NCI-H1092 treated with DMSO at 0.1 percent for 48 hours (cell line): ENCODE results near the gene LIF.

Source experiments
- DNase-seq: peaks from one replicate; lab custom pipeline; 2025; lab: John Stamatoyannopoulos, UW

The LIF gene

GRCh38 chr22:30245985-30246813, at the start of gene LIF:
Gene LIF (minus strand): TSS chr22:30246759. CDS start chr22:30246695, 64 bp downstream.
- DNase-seq, result no peak

DNA sequence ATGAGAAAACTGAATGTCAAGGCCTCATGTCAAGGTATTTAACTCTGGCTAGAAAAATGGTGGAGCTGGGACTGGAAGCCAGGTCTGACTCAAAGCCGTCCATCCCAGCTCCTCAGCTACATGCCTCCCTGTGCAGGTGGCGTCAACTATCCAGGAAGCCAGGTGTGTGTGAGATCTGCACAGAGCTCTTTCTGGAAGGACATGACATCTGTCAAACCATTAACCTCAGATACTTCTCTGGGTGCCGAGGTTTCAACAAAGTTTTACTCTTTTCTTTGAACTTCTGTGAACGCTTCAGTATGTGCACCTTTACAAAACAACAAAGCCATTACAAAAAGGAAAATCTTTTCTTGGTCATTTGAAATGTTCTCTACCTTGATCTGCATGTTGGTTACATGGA, 49.8 kb upstream of the LIF start:
- DNase-seq, result no peak

GRCh38 chr22:30295576-30295975, 49.0 kb upstream of the LIF start:
- DNase-seq, result no peak

DNA sequence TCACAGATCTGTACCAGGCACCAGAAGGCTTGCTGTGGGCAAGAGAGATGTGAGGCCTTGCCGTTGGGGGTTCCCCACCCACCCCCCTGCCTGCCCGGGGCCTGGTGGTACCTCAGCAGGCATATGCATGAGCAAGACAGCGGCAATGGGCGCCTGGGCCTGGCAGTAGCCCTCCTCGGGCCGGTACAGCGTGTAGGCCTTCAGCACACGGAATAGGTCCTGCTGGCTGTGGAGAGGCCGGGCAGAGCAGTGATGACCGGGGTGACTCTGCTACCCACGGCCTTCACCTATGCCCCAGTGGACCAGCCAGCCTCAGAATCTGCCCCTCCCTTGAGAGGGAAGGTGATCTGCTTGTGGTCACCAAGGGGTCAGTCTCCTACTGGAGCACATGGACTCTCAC, 48.3 kb upstream of the LIF start:
- no peak for DNase-seq

GRCh38 chr22:30294066-30294465, 47.5 kb upstream of the LIF start:
- DNase-seq, result no peak

- no peak for DNase-seq
Measured at GRCh38 chr22:30293026-30293425, 46.5 kb upstream of the LIF start.

- DNase-seq, result no peak
Measured at GRCh38 chr22:30292069-30292970, 45.8 kb upstream of the LIF start.

GRCh38 chr22:30291058-30291892, 44.7 kb upstream of the LIF start:
- peak; percentile 42 for DNase-seq

- DNase-seq, result no peak
Measured at GRCh38 chr22:30290342-30291057, 43.9 kb upstream of the LIF start.

DNA sequence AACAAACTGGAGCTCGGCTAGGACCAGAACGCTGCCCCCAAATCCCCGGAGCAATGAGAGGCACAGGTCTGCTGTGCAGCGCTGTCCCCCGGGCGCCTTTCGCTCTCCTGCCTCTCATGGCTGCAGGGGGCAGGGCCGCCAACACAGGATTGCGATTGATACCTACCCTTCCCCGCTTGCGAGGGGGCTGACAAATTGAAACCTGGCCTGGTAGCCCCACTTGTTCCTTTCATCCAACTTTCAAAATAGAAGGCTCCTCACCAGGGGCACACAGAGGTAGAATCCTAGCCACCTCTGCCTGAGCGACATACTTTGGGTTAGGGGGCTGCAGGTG, 43.4 kb upstream of the LIF start:
- no peak for DNase-seq

DNA sequence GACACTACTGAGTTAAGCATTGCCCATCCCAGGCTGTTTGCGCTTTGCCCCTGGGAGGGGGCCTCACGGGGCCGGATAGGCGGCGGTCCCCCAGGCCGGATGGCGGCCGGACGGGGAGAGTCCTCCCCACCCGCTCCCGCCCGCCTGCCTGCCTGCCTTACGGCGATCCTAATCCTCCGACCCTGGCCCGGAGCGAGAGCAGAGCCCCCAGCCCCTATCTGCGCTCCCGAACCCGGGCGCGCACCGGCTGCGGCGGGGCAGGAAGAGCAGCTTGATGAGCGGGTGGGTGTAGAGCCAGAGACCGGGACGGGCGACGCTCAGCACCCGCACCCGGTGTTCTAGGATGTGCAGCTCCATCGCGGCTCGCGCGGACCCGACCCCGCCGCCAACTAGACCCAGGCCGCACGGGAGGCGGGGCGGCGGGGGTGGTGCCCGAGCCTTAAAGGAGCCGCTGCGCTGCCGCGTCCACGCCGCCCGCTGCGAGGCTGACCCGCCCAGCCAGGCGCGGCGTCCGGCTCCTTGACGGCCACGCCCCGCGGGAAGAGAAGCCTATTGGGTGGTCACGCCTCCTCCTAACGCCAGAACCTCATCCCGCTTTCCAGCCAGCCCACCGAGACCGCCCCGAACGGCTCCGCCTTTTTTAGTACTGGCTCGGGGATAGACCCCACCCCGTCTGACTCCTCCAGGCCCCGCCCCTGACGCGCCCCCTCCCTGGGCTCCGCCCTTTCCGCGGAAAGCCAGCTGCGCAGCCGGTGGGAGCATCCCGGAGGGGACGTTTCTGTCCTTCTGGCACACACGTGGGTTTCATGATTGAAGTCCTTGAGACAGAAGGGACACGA, 42.8 kb upstream of the LIF start, which contains the start of gene CASTOR1:
Gene CASTOR1 (minus strand): TSS at position 365 of the 839 bp plus-strand sequence. CDS start 8 bp downstream, at position 357.
- peak; percentile 93 for DNase-seq

DNA sequence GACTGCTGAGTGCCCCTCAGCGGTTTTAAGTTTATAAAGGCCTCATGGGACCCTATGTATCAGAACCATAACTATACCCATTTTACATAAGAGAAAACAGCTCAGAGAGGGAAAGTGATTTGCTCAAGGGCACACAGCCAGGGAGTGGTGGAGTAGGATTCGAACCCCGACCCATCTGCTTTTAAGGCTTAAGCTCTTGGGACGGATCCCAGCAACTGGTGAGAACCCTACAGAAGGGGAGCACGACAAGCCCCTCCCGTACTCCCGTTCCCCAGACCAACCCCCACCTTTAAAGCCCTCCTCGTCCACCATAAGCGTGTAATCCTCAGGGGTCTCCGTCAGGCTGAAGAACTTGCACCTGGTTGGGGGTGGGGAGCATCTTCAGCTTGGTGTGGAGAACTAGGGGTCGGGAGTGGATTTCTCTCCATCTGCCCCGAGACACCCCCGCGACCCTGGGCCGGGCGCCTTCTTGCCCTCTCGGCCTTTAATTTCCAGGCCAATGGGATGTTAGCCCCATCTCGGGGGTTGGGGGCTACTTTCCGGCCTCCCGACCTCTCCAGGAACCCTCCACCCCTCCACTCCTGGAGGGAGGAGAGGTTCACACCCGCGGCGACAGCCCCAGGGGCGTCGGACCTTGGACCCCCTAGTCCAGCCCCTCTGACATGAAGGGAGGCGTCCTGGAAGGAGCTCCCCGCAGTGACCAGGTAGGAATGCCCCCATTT, 42.0 kb upstream of the LIF start:
- no peak for DNase-seq

DNA sequence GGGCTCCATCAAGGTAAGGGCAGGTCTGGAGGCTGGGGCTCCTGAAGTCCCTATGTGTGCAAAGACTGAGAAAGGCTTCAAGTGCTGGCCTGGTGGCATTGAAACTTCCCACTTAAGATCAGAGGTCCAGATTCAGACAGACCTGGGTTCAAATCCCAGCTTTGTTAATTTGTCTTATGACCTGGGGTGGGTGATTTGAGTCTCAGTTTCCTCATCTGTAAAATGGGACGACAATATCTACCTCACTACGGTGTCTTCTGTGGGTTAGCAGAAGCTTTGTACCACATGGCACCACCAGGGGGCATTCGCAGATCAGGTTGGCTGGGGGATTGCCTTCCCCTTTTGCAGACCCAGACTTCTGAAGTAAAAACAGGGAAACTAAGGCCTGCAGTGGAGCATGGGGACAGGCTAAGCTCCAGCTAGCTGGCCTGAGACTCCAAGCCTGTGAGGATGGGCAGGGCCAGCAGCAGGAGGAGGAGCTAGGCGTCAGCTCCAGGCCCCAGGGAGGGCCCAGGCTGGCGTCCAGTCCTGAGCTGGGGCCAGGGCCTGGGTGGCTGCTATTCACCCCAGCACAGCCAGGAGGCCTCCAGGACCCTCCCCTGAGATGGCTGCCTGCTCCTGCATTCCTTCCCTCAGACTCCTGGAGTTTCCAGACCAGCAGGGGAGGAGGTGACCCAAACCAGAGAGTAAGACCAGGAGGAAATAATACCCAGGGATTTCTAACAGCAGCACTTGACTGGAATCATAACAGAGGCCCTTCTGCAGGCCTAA, 41.3 kb upstream of the LIF start:
- peak; percentile 60 for DNase-seq

DNA sequence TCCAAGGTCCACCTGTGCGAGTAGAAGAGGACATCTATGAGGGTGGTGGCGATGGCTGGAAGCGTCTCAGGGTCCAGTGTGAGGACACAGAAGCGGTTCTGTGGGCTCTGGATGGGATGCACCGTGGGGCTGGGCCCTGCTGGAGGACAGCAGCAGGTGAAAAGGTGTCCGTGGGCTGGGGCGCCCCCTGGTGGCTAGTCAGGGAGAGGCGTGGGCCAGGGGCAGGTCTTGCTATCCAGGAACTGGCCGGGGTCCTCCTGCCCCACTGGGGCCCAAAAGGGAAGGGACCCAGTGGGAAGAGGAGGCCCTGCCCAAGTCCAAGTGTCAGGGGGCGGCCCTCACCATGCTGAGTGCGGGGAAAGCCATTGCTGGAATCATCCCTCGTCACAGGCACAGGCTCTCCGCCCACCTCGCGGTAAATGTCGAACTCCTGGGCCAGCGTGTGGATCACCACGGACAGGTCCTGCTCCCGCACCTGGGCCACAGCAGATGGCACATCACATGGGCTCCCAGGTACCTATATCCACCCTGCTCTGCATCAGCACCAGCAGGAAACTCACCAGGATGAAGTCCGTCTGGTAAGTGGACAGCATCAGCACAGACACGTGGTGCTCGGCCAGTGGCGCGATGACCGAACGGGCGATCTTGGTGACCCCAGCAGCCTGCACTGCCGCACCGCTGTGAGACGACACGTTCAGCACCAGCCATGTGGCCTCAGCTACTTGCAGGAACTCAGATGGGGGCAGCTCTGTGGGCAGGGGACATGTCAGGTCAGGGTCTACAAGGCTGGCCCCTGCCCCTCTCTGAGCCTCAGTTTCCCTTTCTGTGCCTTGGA, 40.5 kb upstream of the LIF start:
- DNase-seq, result peak; percentile 39

- no peak for DNase-seq
Measured at GRCh38 chr22:30286331-30286730, 39.8 kb upstream of the LIF start.

- DNase-seq, result no peak
Measured at GRCh38 chr22:30285846-30286200, 39.3 kb upstream of the LIF start.

DNA sequence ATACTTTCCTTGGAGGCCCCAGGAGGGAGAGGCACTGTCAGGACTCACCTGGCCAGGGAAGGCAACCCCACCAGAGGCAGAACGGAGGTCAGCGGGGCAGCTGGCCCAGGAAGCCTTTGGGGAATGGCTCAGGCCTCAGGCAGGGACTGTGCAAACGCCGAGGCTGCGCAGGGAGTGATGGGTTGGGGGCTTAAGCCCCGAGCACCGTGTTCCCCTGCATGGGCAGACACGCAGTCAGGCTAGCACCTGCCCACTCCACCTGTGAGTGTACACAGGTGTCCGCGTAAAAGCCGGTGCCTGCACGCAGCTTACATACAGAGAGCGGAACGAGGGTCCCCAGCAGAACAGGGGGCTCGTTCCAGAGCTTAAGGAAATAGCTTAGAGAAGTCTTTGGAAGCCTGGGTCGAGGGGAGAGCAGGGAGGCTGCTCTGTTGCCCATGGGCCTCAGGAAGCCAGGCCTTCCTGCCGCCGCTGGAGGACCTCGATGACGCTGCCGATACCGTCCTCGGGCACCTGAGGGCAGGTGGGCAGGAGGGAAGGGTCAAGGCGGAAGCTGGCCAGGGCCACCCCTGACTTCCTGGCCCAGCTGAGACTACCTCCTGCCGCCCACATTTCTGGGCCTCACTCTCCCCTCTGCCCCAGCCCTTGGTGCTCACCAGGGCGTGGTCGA, 38.8 kb upstream of the LIF start:
- no peak for DNase-seq

- DNase-seq, result no peak
Measured at GRCh38 chr22:30284666-30285065, 38.1 kb upstream of the LIF start.
